Central memory CD8-positive, alpha-beta T cell (primary cell): ENCODE data around the gene GATA2.

Source experiments
- ATAC-seq: fragments of 150-1000 bp; cut with Tn5 transposase; replicated peaks from 2 replicates; pipeline ENCODE4 v1.10.0; 2022; ENCODE audit warnings: mild to moderate bottlenecking, moderate FRiP score, moderate number of reproducible peaks; ENCODE audit not compliant: poor library complexity, severe bottlenecking; ENCODE audit errors: extremely low read depth
- DNase-seq, 2 donors: peaks; one replicate each; pipeline ENCODE4 v3.0.0; 2021; ENCODE audit warnings: low spot score in 2 of 2
- H3K27ac Mint-ChIP-seq: one replicate; pipeline ENCODE4 v1.8.0; 2022; ENCODE audit warnings: low read depth, mild to moderate bottlenecking, moderate library complexity, mixed read lengths
- H3K27me3 Mint-ChIP-seq: one replicate; pipeline ENCODE4 v1.8.0; 2022; ENCODE audit warnings: mixed read lengths
- H3K36me3 Mint-ChIP-seq: one replicate; pipeline ENCODE4 v1.8.0; 2022; ENCODE audit warnings: mild to moderate bottlenecking, moderate library complexity, mixed read lengths; ENCODE audit not compliant: insufficient read depth
- H3K4me1 Mint-ChIP-seq: one replicate; pipeline ENCODE4 v1.8.0; 2022; ENCODE audit warnings: mixed read lengths
- H3K4me3 Mint-ChIP-seq: one replicate; pipeline ENCODE4 v1.8.0; 2022; ENCODE audit warnings: mild to moderate bottlenecking, moderate library complexity, mixed read lengths
- H3K9me3 Mint-ChIP-seq: one replicate; pipeline ENCODE4 v1.8.0; 2022; ENCODE audit warnings: mixed read lengths

The GATA2 gene

DNA sequence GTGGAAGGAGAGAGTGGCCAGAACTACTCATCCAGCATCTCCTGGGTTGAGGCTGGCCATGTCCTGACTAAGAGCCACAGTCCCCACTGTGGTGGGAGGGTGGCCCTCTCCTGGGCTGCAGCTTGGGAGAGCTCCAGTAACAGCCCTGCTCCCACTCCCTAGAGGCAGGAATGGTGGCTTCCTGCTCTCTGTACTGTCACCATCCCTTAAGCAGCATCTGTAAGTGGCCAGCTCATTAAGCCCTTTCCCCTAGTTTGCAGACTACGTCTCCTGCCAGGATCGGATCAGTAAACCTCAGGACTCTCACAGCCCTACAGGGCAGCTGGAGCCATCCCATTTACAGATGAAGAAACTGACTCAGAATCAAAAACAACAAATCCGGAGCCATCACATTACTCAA, 56.8 kb downstream of the GATA2 start:
- Mint-ChIP-seq H3K9me3 (no peaks in the 10 kb centered on the region), H3K4me1 (peaks cover 11% of the 10 kb centered on the region), H3K36me3 (peaks cover 5% of the 10 kb centered on the region), H3K27me3 (peaks cover 67% of the 10 kb centered on the region), H3K4me3 (no peak overlapping the region), H3K27ac (no peak overlapping the region)
- DNase-seq (no peak), ATAC-seq (no peak)

DNA sequence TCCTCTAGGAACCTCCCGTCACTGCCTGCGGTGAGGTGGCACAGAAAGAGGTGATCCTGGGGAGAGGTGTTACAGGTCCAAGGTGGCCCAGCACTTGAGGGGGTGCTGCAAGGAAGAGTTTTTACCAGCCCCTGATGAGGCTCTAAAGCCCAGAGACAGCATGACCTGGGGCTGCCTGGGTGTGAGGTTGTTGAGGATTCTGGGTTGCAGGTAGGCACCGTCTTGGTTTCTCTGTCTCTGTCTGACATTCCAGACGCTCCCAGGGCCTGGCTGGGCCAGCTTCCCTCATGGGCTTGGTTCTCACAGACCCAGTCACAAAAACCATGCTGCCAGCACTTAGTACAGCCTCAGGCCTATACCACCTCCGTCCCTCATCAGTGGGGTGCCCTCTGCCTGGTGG, 57.4 kb downstream of the GATA2 start:
- Mint-ChIP-seq H3K9me3 (no peaks in the 10 kb centered on the region), H3K4me3 (no peak overlapping the region), H3K27me3 (peaks cover 70% of the 10 kb centered on the region), H3K4me1 (peaks cover 11% of the 10 kb centered on the region), H3K27ac (no peak overlapping the region), H3K36me3 (peaks cover 5% of the 10 kb centered on the region)
- ATAC-seq (no peak), DNase-seq (no peak)

DNA sequence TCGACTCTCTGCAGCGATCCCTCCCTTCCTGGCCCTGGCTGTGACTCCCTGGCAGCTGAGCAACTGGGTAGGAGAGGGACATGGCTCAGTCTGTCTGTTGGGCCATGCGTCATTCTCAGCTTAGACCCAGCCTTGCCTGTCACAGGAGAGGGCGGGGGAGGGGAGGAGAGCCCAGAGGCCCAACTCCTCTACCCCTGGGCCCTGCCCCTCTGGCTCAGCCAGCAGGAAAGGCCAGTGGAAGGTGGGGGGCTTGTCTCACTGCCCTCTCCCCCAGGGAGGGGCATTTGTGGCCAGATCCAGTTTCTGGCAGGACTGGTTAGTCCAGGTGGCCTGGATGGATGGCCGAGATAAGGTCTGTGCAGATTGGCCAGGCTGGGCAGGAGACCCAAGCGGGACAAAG, 57.9 kb downstream of the GATA2 start:
- H3K36me3 Mint-ChIP-seq: peaks cover 7% of the 10 kb centered on the region

DNA sequence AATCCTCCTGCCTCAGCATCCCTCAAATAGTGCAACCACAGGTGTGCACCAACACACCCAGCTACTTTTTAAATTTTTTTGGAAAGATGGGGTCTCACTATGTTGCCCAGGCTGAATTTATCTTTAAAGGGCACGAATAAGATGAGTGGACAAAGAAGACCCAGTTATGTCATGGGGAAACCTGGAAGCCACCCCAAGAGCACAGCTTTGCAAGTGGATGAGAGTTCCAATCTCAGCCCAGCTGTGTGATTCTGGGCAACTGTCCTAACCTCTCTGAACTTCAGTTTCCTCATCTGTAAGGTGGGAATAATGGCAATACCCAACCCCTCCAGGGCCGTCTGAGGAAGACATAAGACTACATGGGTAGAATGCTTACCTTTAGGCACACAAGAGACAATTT, 58.5 kb downstream of the GATA2 start:
- Mint-ChIP-seq H3K9me3 (no peaks in the 10 kb centered on the region), H3K27me3 (peaks cover 70% of the 10 kb centered on the region), H3K27ac (no peak overlapping the region), H3K4me3 (no peak overlapping the region), H3K4me1 (peaks cover 11% of the 10 kb centered on the region), H3K36me3 (peaks cover 8% of the 10 kb centered on the region)
- no peak for DNase-seq
- no peak for ATAC-seq

More for the DNA sequence above, 57.9 kb downstream of the GATA2 start:
- Mint-ChIP-seq H3K27me3 (peaks cover 70% of the 10 kb centered on the region), H3K4me3 (no peak overlapping the region), H3K4me1 (peaks cover 11% of the 10 kb centered on the region), H3K9me3 (no peaks in the 10 kb centered on the region), H3K27ac (no peak overlapping the region)
- ATAC-seq: no peak
- DNase-seq: no peak

DNA sequence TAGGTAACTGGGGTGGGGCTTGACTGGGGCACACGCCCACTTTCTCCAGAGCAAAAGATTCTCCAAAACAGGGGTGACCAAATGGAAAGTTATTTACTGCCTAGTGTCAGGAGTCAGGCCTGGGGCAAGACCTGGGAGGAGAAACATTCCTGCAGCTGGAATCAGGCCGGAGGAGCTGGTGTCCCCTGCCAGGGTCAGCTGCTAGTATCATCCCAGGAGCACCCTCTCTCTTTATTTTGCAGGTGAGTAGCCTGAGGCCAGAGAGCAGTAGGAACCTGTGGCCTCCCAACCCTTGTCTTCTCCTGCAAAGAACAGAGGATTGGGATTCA, 59.2 kb downstream of the GATA2 start:
- peaks cover 70% of the 10 kb centered on the region for H3K27me3 Mint-ChIP-seq
- ATAC-seq (no peak), DNase-seq (no peak)
- no peaks in the 10 kb centered on the region for H3K9me3 Mint-ChIP-seq
- peaks cover 8% of the 10 kb centered on the region for H3K36me3 Mint-ChIP-seq
- no peak overlapping the region for H3K4me3 Mint-ChIP-seq
- no peak overlapping the region for H3K27ac Mint-ChIP-seq
- H3K4me1 Mint-ChIP-seq: peaks cover 11% of the 10 kb centered on the region

DNA sequence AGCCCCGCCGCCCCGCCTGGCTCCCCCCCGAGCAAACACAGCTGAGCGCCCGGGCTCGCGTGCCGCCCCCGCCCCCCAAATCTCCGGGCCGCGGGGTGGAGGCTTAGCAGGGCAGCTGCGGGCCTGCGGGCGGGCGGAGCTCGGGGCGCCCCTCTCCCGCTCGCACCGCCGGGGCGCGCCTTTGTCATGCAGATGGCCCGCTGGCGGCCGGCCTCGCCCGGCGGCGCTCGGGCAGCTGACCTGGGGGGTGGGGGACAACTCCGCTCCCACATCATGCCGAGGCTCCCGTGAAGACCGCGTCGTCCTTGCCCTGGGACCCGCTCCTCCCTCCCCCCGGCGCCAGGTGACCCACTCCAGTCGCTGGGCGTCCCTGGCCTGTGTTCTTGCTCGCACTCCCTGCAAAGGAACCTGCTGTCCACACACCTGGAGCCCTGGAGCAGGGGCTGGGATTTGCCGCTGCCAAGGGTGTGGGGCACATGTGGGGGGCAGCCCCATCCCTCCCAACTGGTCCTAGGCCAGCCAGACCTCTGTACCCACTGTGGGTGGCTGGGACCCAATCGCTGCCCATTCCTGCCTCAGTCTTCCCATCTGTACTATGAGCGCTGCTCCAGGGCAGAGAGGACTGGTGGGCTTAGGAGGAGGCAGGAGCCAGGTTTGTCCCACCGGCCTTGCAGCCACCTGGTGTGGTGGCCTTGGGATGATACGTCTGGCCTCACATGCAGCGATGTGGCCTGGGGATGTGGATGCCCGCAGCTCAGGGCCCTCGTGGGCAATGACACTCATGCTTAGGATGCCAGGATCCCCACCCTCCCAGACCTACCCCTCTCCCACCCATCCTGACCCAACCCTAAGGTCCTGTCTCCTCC, 59.8 kb downstream of the GATA2 start:
- no peak overlapping the region for H3K4me3 Mint-ChIP-seq
- peaks cover 8% of the 10 kb centered on the region for H3K36me3 Mint-ChIP-seq
- DNase-seq: no peak
- H3K4me1 Mint-ChIP-seq: peaks cover 11% of the 10 kb centered on the region
- H3K27ac Mint-ChIP-seq: no peak overlapping the region
- peaks cover 71% of the 10 kb centered on the region for H3K27me3 Mint-ChIP-seq
- no peaks in the 10 kb centered on the region for H3K9me3 Mint-ChIP-seq
- ATAC-seq: no peak

DNA sequence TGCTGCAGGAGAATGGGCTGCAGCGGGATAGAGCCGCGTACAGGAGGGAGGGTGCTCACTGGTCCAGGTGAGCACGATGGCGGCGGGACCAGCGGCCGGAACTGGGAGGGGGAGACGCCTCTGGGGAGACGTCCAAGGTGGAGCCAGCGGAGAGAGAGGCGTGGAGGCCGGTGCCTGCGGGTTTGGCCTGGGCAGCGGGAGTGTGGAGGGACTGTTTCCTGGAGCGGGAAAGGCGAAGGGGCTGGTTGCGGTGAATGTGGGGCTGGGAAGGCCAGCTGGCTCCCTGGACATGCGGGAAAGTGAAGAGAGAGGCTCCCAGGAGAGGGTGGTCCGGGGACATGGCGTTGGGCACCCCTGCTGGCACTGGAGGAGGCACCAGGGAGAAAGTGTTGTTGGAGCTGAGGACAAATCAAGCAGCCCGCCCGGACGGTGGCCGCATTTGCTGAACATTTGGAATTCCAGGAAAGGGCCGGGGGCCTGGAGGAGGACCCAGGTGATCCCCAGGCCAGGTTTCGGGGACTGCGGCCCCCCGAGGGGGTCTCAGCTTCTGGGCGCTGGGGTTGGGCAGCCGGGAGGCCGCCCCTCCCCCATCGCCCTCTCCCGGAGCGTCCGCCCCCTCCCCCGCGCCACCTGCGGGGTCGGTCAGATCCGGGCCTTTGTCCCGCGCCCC, 60.6 kb downstream of the GATA2 start:
- H3K4me1 Mint-ChIP-seq: peaks cover 11% of the 10 kb centered on the region
- ATAC-seq (no peak), DNase-seq (no peak)
- H3K27me3 Mint-ChIP-seq: peaks cover 79% of the 10 kb centered on the region
- H3K9me3 Mint-ChIP-seq: no peaks in the 10 kb centered on the region
- peaks cover 8% of the 10 kb centered on the region for H3K36me3 Mint-ChIP-seq
- no peak overlapping the region for H3K27ac Mint-ChIP-seq
- peak overlapping the region; percentile 2 for H3K4me3 Mint-ChIP-seq

DNA sequence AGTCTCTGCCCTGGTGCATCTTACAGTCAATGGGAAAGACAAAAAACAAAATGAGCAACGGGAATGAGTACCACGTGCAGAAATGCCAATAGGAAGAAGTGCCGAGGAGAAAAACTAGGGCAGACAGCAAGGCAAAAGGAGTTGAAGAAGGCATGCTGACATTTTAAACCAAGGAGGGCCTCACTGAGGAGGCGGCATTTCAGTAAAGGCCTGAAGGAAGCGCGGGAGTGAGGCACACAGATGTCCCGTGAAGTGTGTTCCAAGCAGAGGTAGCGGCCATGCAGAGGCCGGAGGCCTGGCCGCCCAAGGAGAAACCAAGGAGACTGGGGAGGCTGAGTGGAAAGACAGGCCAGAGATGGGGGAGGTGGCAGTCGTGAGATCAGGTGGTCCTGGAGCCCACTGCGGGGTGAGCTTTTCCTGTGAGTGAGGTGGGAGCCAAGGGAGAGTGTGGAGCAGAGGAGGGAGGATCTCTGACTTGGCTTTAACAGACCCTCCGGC, 61.1 kb downstream of the GATA2 start:
- Mint-ChIP-seq H3K27me3 (peaks cover 81% of the 10 kb centered on the region), H3K4me1 (peaks cover 11% of the 10 kb centered on the region), H3K36me3 (peaks cover 7% of the 10 kb centered on the region), H3K4me3 (peak overlapping the region; percentile 2), H3K9me3 (no peaks in the 10 kb centered on the region), H3K27ac (no peak overlapping the region)
- DNase-seq (no peak), ATAC-seq (no peak)

DNA sequence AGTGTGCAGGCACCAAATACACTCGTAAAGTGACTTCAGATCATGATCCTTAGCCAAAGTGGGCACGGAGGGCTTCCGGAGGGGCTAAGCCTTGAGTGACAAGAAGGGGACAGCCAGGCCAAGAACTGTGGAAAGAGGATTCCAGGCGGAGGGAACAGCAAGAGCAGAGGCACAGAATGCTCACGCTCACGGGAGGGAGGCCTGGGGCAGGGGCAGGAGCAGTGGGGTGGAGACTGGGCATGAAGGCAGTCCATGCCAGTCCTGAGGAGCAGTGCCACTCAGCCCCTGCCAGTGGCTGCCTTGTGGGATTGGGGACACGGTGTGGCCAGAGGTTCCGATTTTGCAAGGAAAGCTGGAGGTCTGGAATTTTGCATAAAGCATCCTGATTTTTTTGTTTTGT, 62.3 kb downstream of the GATA2 start:
- H3K9me3 Mint-ChIP-seq: no peaks in the 10 kb centered on the region
- H3K27me3 Mint-ChIP-seq: peaks cover 70% of the 10 kb centered on the region
- H3K4me3 Mint-ChIP-seq: no peak overlapping the region
- no peak overlapping the region for H3K27ac Mint-ChIP-seq
- peaks cover 11% of the 10 kb centered on the region for H3K4me1 Mint-ChIP-seq
- ATAC-seq (no peak), DNase-seq (no peak)
- peaks cover 4% of the 10 kb centered on the region for H3K36me3 Mint-ChIP-seq

DNA sequence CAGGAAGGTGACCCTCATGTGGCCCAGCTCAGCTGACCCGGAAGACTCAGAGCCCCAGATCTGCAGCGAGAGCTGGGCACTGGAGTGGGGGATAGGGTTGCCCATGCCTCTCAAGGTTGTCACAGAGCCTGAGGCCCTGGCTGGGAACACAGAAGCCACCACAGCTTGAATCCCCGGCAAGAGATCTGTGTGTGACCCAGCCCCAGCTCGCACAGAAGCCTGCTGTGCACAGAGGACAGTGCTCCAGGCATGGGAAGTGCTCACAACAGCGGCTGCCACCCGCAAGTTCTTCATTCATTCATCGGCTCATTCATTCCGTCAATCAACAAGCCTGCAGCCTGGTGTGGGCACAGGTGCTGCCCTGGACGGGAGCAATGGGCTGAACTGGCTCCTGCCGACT, 62.7 kb downstream of the GATA2 start:
- peaks cover 4% of the 10 kb centered on the region for H3K36me3 Mint-ChIP-seq
- H3K27me3 Mint-ChIP-seq: peaks cover 67% of the 10 kb centered on the region
- ATAC-seq: no peak
- DNase-seq: no peak
- H3K4me3 Mint-ChIP-seq: no peak overlapping the region
- H3K9me3 Mint-ChIP-seq: no peaks in the 10 kb centered on the region
- H3K4me1 Mint-ChIP-seq: peaks cover 11% of the 10 kb centered on the region
- H3K27ac Mint-ChIP-seq: no peak overlapping the region

DNA sequence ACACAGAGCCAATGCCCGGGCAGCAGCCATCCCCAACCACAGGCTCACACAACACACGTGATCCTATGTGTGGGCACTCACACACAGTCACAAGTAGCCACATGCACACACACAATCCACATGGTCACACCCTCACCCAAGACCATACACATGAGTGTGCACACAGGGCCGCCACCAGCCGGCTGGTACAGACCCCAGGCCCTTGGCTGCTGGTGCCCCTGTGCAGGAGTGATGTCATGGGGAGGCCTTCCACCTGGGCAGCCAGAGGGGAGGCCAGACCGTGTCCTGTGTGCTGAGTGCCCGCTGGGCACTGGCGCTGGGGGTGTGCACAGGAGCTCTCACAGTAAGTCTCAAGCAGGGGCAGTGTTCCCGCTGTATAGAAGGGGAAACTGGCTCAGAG, 63.2 kb downstream of the GATA2 start:
- no peak overlapping the region for H3K27ac Mint-ChIP-seq
- H3K4me1 Mint-ChIP-seq: peaks cover 11% of the 10 kb centered on the region
- H3K36me3 Mint-ChIP-seq: peaks cover 4% of the 10 kb centered on the region
- ATAC-seq: no peak
- H3K27me3 Mint-ChIP-seq: peaks cover 67% of the 10 kb centered on the region
- DNase-seq: no peak
- H3K4me3 Mint-ChIP-seq: no peak overlapping the region
- H3K9me3 Mint-ChIP-seq: no peaks in the 10 kb centered on the region
